HG02970 (cell line): ENCODE measurements around the gene MT4.

ENCODE experiments used
- ATAC-seq: cut with Tn5 transposase; IDR thresholded peaks from one replicate; pipeline ENCODE4 v1.9.1; 2021; ENCODE audit warnings: mild to moderate bottlenecking, moderate library complexity, moderate number of reproducible peaks; ENCODE audit not compliant: unreplicated experiment, low FRiP score

MT4 gene

GRCh38 chr16:56617212-56618085 is 52.6 kb downstream of the MT4 start:
- ATAC-seq = no peak

GRCh38 chr16:56618138-56618537 is 53.3 kb downstream of the MT4 start:
- no peak for ATAC-seq
